ENCODE measurements around the gene MPV17L2. TPM values are rescaled to one million over a fixed set of nuclear protein-coding genes. Genes with fewer than 3 reads are reported as not detected.

MPV17L2 gene
- total and polyA plus RNA-seq, 2 donors (not counting 3 experiments of a cell fraction or from before 2014, with no cell fraction given) = 13.8 to 27.6 TPM

- dilution Hi-C loops (cut with MboI; ENCODE audit: extremely low pct_ligation_motif_present, low sequenced_read_pairs) (no loop called here), intact Hi-C loops (cut with micrococcal nuclease) (no loop called here)
- FAIRE-seq (no peak), DNase-seq (ENCODE audit: low read depth, low spot score) (no peak)
- Histone ChIP-seq H3K4me2 (ENCODE audit: insufficient read depth, low read length) (no peak overlapping the region), H3K4me3 (replicated peaks in 1 of 3; ENCODE audit: insufficient read depth in 1 of 3, low read depth in 1 of 3, low read length in 3 of 3) (no peak overlapping the region), H3K27ac (ENCODE audit: insufficient read depth, low read depth, low read length) (no peak overlapping the region), H3K9ac (replicated peaks; ENCODE audit: extremely low read depth, insufficient read depth, low read length) (no peak overlapping the region), H4K20me1 (replicated peaks; ENCODE audit: control insufficient read depth, extremely low read depth, insufficient read depth, low read length) (no peaks in the 10 kb centered on the region), H2AFZ (ENCODE audit: low read depth, low read length) (no peak overlapping the region), H3K4me1 (ENCODE audit: control insufficient read depth, extremely low read depth, insufficient read depth, low read length) (no peaks in the 10 kb centered on the region), H3K27me3 (ENCODE audit: control insufficient read depth in 2 of 2, insufficient read depth in 2 of 2, low read length in 2 of 2) (no peaks in the 10 kb centered on the region), H3K79me2 (ENCODE audit: control insufficient read depth, insufficient read depth, low read length) (no peaks in the 10 kb centered on the region), H3K9me1 (replicated peaks; ENCODE audit: control insufficient read depth, extremely low read depth, insufficient read depth, low read length) (no peaks in the 10 kb centered on the region), H3K36me3 (ENCODE audit: control insufficient read depth in 2 of 2, extremely low read depth in 1 of 2, insufficient read depth in 2 of 2, low read length in 2 of 2) (peaks cover 8 to 38% of the 10 kb centered on the region in 2 experiments), H3K9me3 (replicated peaks; ENCODE audit: control insufficient read depth, insufficient read depth, low read length) (no peaks in the 10 kb centered on the region)
- ChIA-PET CTCF (interaction anchor here (1.0 to 6.0 kb wide), 4 partner anchors 25 to 107 kb away, joined by 3 to 138 read pairs (median 7); no protein-coding TSS in a partner anchor), POLR2A (no interaction called here)
- TF ChIP-seq GATA2 (IDR thresholded peaks at IDR 0.05; ENCODE audit: insufficient read depth, insufficient read length, low read depth, low read length) (no peak), POLR2A (IDR thresholded peaks at IDR 0.05; ENCODE audit: low read depth, low read length) (no peak), POLR2AphosphoS5 (IDR thresholded peaks at IDR 0.05; ENCODE audit: insufficient read depth, low read depth, low read length) (no peak), FOS (IDR thresholded peaks at IDR 0.05; ENCODE audit: borderline replicate concordance, insufficient read depth, low read length) (no peak), JUN (IDR thresholded peaks at IDR 0.05; ENCODE audit: borderline replicate concordance, insufficient read depth, insufficient read length, low read depth) (no peak), CTCF (IDR thresholded peaks at IDR 0.05; ENCODE audit: extremely low read depth in 1 of 2, insufficient read depth in 1 of 2, low read depth in 1 of 2, low read length in 2 of 2) (no peak), MYC (IDR thresholded peaks at IDR 0.05; ENCODE audit: low read depth, low read length) (no peak), EZH2 (IDR thresholded peaks at IDR 0.05; ENCODE audit: borderline replicate concordance, low read depth, low read length, severe bottlenecking) (no peak)
- TF ChIP-seq, protein P1, sequence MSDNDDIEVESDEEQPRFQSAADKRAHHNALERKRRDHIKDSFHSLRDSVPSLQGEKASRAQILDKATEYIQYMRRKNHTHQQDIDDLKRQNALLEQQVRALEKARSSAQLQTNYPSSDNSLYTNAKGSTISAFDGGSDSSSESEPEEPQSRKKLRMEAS (IDR thresholded peaks at IDR 0.05; ENCODE audit: insufficient read depth, insufficient read length) = no peak
- BruUV-seq (replicated peaks) = no TSS peak
Measured at GRCh38 chr19:18167011-18167410, 26.0 kb upstream of the MPV17L2 start.
